HepG2 (cell line): Measurements from ENCODE around the gene ANO2. TPM values are rescaled to one million over a fixed set of nuclear protein-coding genes. Genes with fewer than 3 reads are reported as not detected.

Experiments
- ATM ChIP-seq: fragments of 450-650 bp; IDR thresholded peaks from 2 replicates; pipeline ENCODE4 v1.7.1; 2017; ENCODE audit warnings: mild to moderate bottlenecking, borderline replicate concordance
- FOXK2 ChIP-seq: fragments of 450-650 bp; IDR thresholded peaks from 2 replicates; pipeline ENCODE4 v1.6.1; 2016
- GATAD2A ChIP-seq: IDR thresholded peaks from 2 replicates; pipeline ENCODE4 v1.6.1; 2016
- MAF1 ChIP-seq: sonication (generic); formaldehyde crosslinking; IDR thresholded peaks from 2 replicates; pipeline ENCODE4 v1.5.0; 2020; ENCODE audit warnings: missing genetic modification reagents, borderline replicate concordance
- MAFK ChIP-seq, 2 experiments: IDR thresholded peaks in 1 of 2; conservative IDR thresholded peaks in 1 of 2; 2 replicates each; pipeline ENCODE4 v1.6.1; 2011; ENCODE audit warnings: improper control_type of control experiment in 2 of 2, low read length in 2 of 2
- TAF15 ChIP-seq: fragments of 200-400 bp; formaldehyde crosslinking; IDR thresholded peaks from one replicate; pipeline ENCODE4 v1.6.1; 2018; ENCODE audit warnings: mild to moderate bottlenecking, low read depth, low read length; ENCODE audit not compliant: poor library complexity, severe bottlenecking
- U2AF2 ChIP-seq: fragments of 200-400 bp; formaldehyde crosslinking; IDR thresholded peaks from 2 replicates; pipeline ENCODE4 v1.6.1; 2017; ENCODE audit warnings: low read depth, mild to moderate bottlenecking, low read length
- ZNF329 ChIP-seq: sonication (generic); formaldehyde crosslinking; IDR thresholded peaks from 2 replicates; pipeline ENCODE4 v1.9.0; 2021; ENCODE audit warnings: low read depth, mild to moderate bottlenecking, missing genetic modification reagents
- polyA plus RNA-seq, 8 experiments: library from polyadenylated mRNA; depleted of rRNA in 3 of 8; stranded (reverse) in 7 of 8; unstranded in 1 of 8; fragments of >200 nt; fragmentation: Illumina TruSeq in 4 of 8; extraction: Trizol in 4 of 8; gene quantifications; 2 replicates each; pipeline versions ENCODE4 v1.2.1 to v1.2.3, GENCODE V29; 2011 to 2016; ENCODE audit warnings: low read depth in 4 of 8, missing spikeins in 1 of 8, mixed read lengths in 1 of 8; ENCODE audit not compliant: insufficient read depth in 1 of 8
- total RNA-seq, 5 experiments: library from RNA; depleted of rRNA; stranded (reverse); fragments of >200 nt; fragmentation: Illumina TruSeq; extraction: Trizol; gene quantifications; 2 replicates each; pipeline ENCODE4 v1.2.3, GENCODE V29; 2016; ENCODE audit warnings: low read depth in 1 of 5
- TF ChIP-seq, protein P1 (sequence below): sonication (generic); formaldehyde crosslinking; IDR thresholded peaks from 2 replicates; pipeline ENCODE4 v1.5.0; 2020; ENCODE audit warnings: missing genetic modification reagents
- TF ChIP-seq, protein P2 (sequence below): IDR thresholded peaks from 2 replicates; pipeline ENCODE4 v1.6.1; 2016
- TF ChIP-seq, protein P3 (sequence below): sonication (generic); formaldehyde crosslinking; IDR thresholded peaks from 2 replicates; pipeline ENCODE4 v1.4.0; 2020; ENCODE audit warnings: low read depth, missing genetic modification reagents

Gene ANO2
- total and polyA plus RNA-seq, 2 of the 13 experiments (the other 11 are each of a cell fraction or from before 2014, with no cell fraction given), result 0.18 TPM; not detected in 1

DNA sequence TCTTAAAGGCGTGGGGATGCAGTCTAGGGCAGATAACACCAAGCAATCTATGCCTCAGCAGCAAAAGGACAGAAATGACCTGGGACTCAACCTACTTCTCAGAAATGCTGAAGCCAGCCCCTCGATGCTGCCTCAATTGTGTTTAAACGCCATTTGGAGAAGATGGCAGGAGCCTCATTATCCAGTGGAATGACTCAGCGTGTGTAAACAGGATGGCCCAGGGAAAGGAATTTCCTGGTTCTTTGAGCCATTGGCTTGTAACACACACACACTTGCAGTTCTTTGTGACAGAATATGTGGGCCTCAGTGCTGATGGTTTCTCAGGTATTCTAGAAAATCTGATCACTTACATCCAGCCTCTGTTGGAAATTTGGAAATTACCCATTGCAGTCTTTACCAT lies 358.9 kb downstream of the ANO2 start (continued):
- TF ChIP-seq, protein P1, sequence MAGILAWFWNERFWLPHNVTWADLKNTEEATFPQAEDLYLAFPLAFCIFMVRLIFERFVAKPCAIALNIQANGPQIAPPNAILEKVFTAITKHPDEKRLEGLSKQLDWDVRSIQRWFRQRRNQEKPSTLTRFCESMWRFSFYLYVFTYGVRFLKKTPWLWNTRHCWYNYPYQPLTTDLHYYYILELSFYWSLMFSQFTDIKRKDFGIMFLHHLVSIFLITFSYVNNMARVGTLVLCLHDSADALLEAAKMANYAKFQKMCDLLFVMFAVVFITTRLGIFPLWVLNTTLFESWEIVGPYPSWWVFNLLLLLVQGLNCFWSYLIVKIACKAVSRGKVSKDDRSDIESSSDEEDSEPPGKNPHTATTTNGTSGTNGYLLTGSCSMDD (CRISPR knock-in tag), result no peak
- no peak for TF ChIP-seq MAF1 (CRISPR knock-in tag)
- TF ChIP-seq FOXK2, result no peak
- TF ChIP-seq MAFK (conservative IDR thresholded peaks at IDR 0.05 in 1 of 2, IDR thresholded peaks at IDR 0.05 in 1 of 2; ENCODE audit: low read length in 2 of 2), result no peak
- TF ChIP-seq, protein P2, sequence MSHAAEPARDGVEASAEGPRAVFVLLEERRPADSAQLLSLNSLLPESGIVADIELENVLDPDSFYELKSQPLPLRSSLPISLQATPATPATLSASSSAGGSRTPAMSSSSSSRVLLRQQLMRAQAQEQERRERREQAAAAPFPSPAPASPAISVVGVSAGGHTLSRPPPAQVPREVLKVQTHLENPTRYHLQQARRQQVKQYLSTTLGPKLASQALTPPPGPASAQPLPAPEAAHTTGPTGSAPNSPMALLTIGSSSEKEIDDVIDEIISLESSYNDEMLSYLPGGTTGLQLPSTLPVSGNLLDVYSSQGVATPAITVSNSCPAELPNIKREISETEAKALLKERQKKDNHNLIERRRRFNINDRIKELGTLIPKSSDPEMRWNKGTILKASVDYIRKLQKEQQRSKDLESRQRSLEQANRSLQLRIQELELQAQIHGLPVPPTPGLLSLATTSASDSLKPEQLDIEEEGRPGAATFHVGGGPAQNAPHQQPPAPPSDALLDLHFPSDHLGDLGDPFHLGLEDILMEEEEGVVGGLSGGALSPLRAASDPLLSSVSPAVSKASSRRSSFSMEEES (CRISPR knock-in tag), result no peak
- no peak for TF ChIP-seq ZNF329 (CRISPR knock-in tag)
- no peak for TF ChIP-seq GATAD2A
- no peak for TF ChIP-seq TAF15
- TF ChIP-seq U2AF2, result no peak
- no peak for TF ChIP-seq ATM
- TF ChIP-seq, protein P3, sequence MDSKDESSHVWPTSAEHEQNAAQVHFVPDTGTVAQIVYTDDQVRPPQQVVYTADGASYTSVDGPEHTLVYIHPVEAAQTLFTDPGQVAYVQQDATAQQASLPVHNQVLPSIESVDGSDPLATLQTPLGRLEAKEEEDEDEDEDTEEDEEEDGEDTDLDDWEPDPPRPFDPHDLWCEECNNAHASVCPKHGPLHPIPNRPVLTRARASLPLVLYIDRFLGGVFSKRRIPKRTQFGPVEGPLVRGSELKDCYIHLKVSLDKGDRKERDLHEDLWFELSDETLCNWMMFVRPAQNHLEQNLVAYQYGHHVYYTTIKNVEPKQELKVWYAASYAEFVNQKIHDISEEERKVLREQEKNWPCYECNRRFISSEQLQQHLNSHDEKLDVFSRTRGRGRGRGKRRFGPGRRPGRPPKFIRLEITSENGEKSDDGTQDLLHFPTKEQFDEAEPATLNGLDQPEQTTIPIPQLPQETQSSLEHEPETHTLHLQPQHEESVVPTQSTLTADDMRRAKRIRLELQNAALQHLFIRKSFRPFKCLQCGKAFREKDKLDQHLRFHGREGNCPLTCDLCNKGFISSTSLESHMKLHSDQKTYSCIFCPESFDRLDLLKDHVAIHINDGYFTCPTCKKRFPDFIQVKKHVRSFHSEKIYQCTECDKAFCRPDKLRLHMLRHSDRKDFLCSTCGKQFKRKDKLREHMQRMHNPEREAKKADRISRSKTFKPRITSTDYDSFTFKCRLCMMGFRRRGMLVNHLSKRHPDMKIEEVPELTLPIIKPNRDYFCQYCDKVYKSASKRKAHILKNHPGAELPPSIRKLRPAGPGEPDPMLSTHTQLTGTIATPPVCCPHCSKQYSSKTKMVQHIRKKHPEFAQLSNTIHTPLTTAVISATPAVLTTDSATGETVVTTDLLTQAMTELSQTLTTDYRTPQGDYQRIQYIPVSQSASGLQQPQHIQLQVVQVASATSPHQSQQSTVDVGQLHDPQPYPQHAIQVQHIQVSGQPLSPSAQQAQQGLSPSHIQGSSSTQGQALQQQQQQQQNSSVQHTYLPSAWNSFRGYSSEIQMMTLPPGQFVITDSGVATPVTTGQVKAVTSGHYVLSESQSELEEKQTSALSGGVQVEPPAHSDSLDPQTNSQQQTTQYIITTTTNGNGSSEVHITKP (CRISPR knock-in tag), result no peak
